Mesodermal cell (in vitro differentiated cells): Measurements from ENCODE around the gene ZNF853.
"Not testable (repeated sequence)": the region's sequence is repeated elsewhere in the genome, so short reads cannot be mapped to it uniquely, and the experiment has no call there.

Source experiments
- H3K27ac ChIP-seq: 2 replicates; pipeline ENCODE4 v1.7.0; 2013; ENCODE audit warnings: mild to moderate bottlenecking, low read depth, low read length, moderate library complexity; ENCODE audit not compliant: severe bottlenecking
- H3K36me3 ChIP-seq: 2 replicates; pipeline ENCODE4 v1.7.1; 2013; ENCODE audit warnings: mild to moderate bottlenecking, low read length, moderate library complexity; ENCODE audit not compliant: control insufficient read depth, insufficient read depth
- H3K4me1 ChIP-seq: one replicate; pipeline ENCODE4 v1.7.1; 2013; ENCODE audit warnings: mild to moderate bottlenecking, low read length; ENCODE audit not compliant: insufficient read depth, control insufficient read depth, poor library complexity, severe bottlenecking
- H3K4me3 ChIP-seq: 2 replicates; pipeline ENCODE4 v1.7.0; 2013; ENCODE audit warnings: low read length, control low read depth, mild to moderate bottlenecking; ENCODE audit not compliant: insufficient read depth, poor library complexity, severe bottlenecking; ENCODE audit errors: extremely low read depth
- H3K9me3 ChIP-seq: 2 replicates; pipeline ENCODE4 v1.7.1; 2013; ENCODE audit warnings: mild to moderate bottlenecking, low read length, moderate library complexity; ENCODE audit not compliant: control insufficient read depth
- WGBS, 2 experiments: methylation state at CpG; one replicate each; pipeline ENCODE4 v1.1.5; 2013; ENCODE audit warnings: missing lambda C conversion rate in 2 of 2; ENCODE audit not compliant: insufficient coverage in 2 of 2; 5-methylcytosine and 5-hydroxymethylcytosine counted together

The ZNF853 gene

GRCh38 chr7:6579446-6579845, 36.0 kb upstream of the ZNF853 start:
- 91 to 100% methylated on average over 4 of the region's 4 CpGs for WGBS, 2 experiments
- peaks cover 31% of the 10 kb centered on the region for H3K36me3 ChIP-seq
- H3K9me3 ChIP-seq, result no peaks in the 10 kb centered on the region
- H3K4me3 ChIP-seq, result no peak overlapping the region
- H3K4me1 ChIP-seq, result peaks cover 12% of the 10 kb centered on the region
- H3K27ac ChIP-seq, result peak overlapping the region; percentile 94

- not testable (repeated sequence) for H3K4me1 ChIP-seq, H3K27ac ChIP-seq, H3K9me3 ChIP-seq, H3K4me3 ChIP-seq
- H3K36me3 ChIP-seq, result peaks cover 54% of the 10 kb centered on the region
- 94 to 96% methylated on average over 2 to 7 of the region's 8 CpGs for WGBS, 2 experiments
Measured at GRCh38 chr7:6585746-6586432, 29.5 kb upstream of the ZNF853 start.

DNA sequence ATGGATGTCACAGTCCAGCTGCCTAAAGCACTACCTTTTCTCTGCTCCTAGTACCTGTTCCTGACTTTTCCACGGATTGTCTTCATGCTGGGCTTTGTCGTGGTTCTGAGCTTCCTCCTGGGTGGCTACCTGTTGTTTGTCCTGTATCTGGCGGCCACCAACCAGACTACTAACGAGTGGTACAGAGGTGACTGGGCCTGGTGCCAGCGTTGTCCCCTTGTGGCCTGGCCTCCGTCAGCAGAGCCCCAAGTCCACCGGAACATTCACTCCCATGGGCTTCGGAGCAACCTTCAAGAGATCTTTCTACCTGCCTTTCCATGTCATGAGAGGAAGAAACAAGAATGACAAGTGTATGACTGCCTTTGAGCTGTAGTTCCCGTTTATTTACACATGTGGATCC, 26.8 kb upstream of the ZNF853 start:
- no peaks in the 10 kb centered on the region for H3K4me1 ChIP-seq
- H3K4me3 ChIP-seq, result no peak overlapping the region
- peaks cover 55% of the 10 kb centered on the region for H3K36me3 ChIP-seq
- H3K27ac ChIP-seq, result no peak overlapping the region
- WGBS, 2 experiments, result 90 to 93% methylated on average over 7 to 9 of the region's 9 CpGs
- no peaks in the 10 kb centered on the region for H3K9me3 ChIP-seq

DNA sequence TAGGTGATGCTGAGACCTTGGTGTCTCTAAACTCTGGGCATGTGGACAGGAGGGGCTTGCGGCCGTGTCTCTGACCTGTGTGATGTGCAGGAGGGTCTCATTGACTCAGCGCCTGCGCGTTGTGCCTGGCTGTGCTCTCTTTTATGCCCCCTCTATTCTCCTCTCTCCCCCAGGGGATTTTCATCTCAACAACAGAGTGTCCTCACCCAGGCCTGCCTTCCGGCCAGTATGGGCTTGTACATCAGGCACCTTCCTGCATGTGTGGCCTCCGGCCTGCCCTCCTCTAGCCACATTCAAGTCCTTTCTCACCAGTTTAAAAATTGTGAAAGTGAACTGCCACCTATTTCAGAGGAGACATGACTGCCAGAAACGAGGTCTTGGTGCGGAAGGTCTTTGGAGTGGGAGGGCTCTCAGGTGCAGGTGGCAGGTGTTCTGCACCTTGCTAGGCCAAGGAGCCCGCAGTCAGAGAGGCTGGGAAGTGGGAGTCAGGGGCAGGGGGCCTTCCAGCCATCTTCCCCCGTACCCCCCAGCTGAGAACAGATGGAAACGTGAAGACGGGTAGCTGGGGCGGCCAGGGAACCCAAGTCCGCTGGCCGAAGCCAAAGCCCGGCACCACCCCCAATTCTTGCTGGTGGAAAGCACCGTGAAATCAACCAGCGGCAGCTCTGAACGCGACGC, 26.1 kb upstream of the ZNF853 start:
- 54 to 59% methylated on average over 21 of the region's 22 CpGs for WGBS, 2 experiments
- Histone ChIP-seq H3K4me3 (no peak overlapping the region), H3K36me3 (peaks cover 60% of the 10 kb centered on the region), H3K27ac (no peak overlapping the region), H3K9me3 (no peaks in the 10 kb centered on the region), H3K4me1 (no peaks in the 10 kb centered on the region)

DNA sequence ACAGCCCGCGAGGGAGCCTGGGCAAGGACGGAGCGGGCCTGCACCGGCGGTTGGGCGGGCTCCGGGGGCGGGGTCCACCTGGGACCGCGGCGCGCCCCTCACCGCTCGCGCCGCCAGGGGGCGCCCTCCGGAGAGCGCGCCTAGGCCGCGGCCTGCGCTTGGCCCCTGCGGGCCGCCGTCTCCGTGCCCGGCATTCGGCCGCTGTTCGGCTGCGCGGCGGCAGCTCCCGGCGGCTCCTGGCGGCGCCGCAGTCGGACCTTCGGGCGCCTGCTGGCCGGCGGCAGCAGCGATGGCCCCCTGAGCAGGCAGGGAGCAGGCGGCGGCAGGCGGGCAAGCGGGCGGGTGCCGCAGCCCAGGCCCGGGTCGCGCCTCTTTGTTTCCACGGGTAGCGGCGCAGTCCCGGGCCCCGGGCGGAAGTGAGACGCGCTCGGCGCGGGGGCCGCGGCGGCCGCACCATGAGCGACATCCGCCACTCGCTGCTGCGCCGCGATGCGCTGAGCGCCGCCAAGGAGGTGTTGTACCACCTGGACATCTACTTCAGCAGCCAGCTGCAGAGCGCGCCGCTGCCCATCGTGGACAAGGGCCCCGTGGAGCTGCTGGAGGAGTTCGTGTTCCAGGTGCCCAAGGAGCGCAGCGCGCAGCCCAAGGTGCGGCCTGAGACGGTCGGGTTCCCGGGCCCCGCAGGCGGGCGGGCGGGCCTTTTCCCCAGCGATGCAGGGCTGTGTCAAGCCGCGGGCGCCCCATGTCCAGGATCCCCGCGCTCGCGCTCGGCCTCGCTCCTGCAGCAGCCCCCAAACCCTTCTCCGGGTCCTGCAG, 25.4 kb upstream of the ZNF853 start, which contains the start of gene INTS15:
Gene INTS15, plus strand, starts transcription at position 193 of the 816 bp plus-strand sequence. Its CDS starts 263 bp downstream, at position 456.
- WGBS, 2 experiments, result 1% methylated on average over 79 to 80 of the region's 107 CpGs
- H3K36me3 ChIP-seq, result peaks cover 59% of the 10 kb centered on the region
- peak within 1 kb of the TSS; percentile 76 for H3K27ac ChIP-seq
- H3K4me1 ChIP-seq, result no peaks in the 10 kb centered on the region
- peak within 1 kb of the TSS; percentile 86 for H3K4me3 ChIP-seq
- H3K9me3 ChIP-seq, result no peaks in the 10 kb centered on the region

GRCh38 chr7:6590645-6591110, 24.7 kb upstream of the ZNF853 start:
- peaks cover 61% of the 10 kb centered on the region for H3K36me3 ChIP-seq
- peak overlapping the region; percentile 76 for H3K27ac ChIP-seq
- WGBS, 2 experiments, result 10 to 22% methylated on average over 6 to 7 of the region's 10 CpGs
- H3K4me1 ChIP-seq, result no peaks in the 10 kb centered on the region
- no peaks in the 10 kb centered on the region for H3K9me3 ChIP-seq
- H3K4me3 ChIP-seq, result peak overlapping the region; percentile 86

DNA sequence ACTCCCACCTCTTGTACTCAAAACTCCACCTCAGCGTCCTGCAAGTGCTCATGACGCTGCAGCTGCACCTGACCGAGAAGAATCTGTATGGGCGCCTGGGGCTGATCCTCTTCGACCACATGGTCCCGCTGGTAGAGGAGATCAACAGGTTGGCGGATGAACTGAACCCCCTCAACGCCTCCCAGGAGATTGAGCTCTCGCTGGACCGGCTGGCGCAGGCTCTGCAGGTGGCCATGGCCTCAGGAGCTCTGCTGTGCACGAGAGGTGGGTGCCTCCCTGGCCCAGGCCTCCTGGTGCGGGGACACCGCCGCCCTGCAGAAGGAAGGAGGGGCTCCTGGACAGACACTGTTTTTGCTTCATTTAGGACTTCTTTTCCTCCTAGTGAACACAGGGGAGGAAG, 15.3 kb upstream of the ZNF853 start:
- H3K36me3 ChIP-seq, result peaks cover 88% of the 10 kb centered on the region
- 95% methylated on average over 15 of the region's 15 CpGs for WGBS, 2 experiments
- no peaks in the 10 kb centered on the region for H3K9me3 ChIP-seq
- no peaks in the 10 kb centered on the region for H3K4me1 ChIP-seq
- no peak overlapping the region for H3K27ac ChIP-seq
- no peak overlapping the region for H3K4me3 ChIP-seq

GRCh38 chr7:6604458-6604857, 11.0 kb upstream of the ZNF853 start:
- H3K9me3 ChIP-seq, result no peaks in the 10 kb centered on the region
- H3K4me1 ChIP-seq, result no peaks in the 10 kb centered on the region
- H3K4me3 ChIP-seq, result no peak overlapping the region
- H3K27ac ChIP-seq, result no peak overlapping the region
- 96 to 97% methylated on average over 9 to 10 of the region's 10 CpGs for WGBS, 2 experiments
- peaks cover 74% of the 10 kb centered on the region for H3K36me3 ChIP-seq

DNA sequence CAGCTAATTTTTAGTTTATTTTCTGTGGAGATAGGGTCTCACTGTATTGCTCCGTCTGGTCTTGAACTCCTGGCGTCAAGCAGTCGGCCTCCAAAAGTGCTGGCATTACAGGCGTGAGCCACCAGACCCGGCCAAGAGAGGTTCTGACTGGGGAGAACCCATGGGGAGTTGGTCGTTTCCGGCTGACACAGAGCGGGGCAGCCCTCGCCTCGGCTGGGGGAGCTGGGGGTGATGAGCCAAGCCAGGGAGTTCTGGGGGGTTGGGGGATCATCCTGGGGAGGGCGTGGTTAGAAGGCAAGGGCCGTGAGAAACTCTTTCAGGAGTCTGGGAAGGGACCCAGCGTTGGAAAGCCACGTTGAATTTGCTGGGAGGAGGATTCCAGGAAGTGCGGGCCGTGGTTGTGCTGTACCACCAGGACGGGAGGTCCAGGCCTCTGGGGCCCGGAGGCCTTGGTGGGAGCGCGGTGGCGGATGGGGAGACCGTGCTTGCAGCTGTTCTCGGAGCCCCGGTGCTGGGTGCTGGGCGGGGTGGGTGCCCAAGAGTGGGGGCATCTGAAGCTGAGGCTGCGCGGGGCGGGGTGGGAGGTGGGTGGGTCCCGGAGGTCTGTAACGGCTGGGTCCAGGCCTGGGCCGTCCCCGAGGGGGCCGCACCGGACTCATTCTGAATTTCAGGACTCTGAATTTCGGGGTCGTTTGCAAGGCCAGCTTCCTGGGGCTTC, 8.4 kb upstream of the ZNF853 start:
- no peak overlapping the region for H3K4me3 ChIP-seq
- H3K27ac ChIP-seq, result no peak overlapping the region
- peaks cover 53% of the 10 kb centered on the region for H3K36me3 ChIP-seq
- 93 to 94% methylated on average over 27 to 30 of the region's 36 CpGs for WGBS, 2 experiments
- no peaks in the 10 kb centered on the region for H3K4me1 ChIP-seq
- H3K9me3 ChIP-seq, result no peaks in the 10 kb centered on the region

DNA sequence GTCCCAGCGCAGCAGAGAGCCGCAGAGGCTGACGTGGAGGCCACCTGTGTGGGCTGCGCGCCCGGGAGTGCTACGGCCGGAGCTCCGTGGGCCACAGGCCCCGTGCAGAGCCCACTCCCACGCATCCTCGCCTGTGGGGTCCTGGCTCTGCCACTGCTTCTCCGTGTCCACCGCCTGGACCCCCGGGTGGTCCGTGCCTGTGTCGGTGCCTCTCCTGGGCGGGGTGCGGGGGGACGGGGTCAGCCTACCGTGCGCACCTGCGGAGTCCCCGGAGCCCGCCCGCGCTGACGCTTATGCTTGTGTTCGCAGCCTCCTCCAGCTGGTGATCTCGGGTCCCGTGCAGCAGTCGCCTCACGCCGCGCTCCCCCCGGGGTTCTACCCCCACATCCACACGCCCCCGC, 7.8 kb upstream of the ZNF853 start:
- H3K4me1 ChIP-seq, result no peaks in the 10 kb centered on the region
- WGBS, 2 experiments, result 96% methylated on average over 20 to 36 of the region's 38 CpGs
- H3K36me3 ChIP-seq, result peaks cover 48% of the 10 kb centered on the region

More for the DNA sequence above, 7.8 kb upstream of the ZNF853 start:
- no peak overlapping the region for H3K4me3 ChIP-seq
- no peaks in the 10 kb centered on the region for H3K9me3 ChIP-seq
- no peak overlapping the region for H3K27ac ChIP-seq
